OCI-LY7 (cell line): ENCODE measurements around the gene CERS4. TPM values are rescaled to one million over a fixed set of nuclear protein-coding genes. Genes with fewer than 3 reads are reported as not detected.

Experiments
- BruUV-seq: library from RNA; stranded (reverse); fragments of 400-500 nt; replicated peaks from 2 replicates; lab custom pipeline; 2021; lab: Mats Ljungman, UMichigan
- CTCF ChIA-PET: fragments of 300-600 bp; sonication (Branson Sonifier 250); formaldehyde crosslinking; loops from one replicate; lab custom pipeline; 2022; ENCODE audit warnings: antibody characterized with exemption; ENCODE audit not compliant: unreplicated experiment; lab: Charles Lee
- POLR2A ChIA-PET: fragments of 300-600 bp; sonication (Branson Sonifier 250); formaldehyde crosslinking; loops from one replicate; lab custom pipeline; 2022; ENCODE audit warnings: antibody characterized with exemption; lab: Charles Lee
- DNase-seq: peaks from one replicate; pipeline ENCODE4 v3.0.0-alpha.2; 2015; ENCODE audit warnings: low spot score
- H2AFZ ChIP-seq: fragments of 200-600 bp; sonication (generic), shearing (Covaris generic); 2 replicates; pipeline ENCODE4 v1.6.1; 2014; ENCODE audit warnings: mild to moderate bottlenecking, antibody characterized with exemption, low read length, moderate library complexity
- H3K27ac ChIP-seq: fragments of 200-600 bp; sonication (generic); 2 replicates; pipeline ENCODE4 v1.5.1; 2014; ENCODE audit warnings: mixed run types, low read depth, mild to moderate bottlenecking, moderate library complexity, low read length, inconsistent platforms; ENCODE audit not compliant: poor library complexity, severe bottlenecking
- H3K36me3 ChIP-seq: fragments of 200-600 bp; sonication (generic); 2 replicates; pipeline ENCODE4 v1.6.1; 2014; ENCODE audit warnings: mild to moderate bottlenecking, antibody characterized with exemption, low read length, moderate library complexity, mixed read lengths; ENCODE audit not compliant: insufficient read depth
- H3K4me1 ChIP-seq: fragments of 200-600 bp; sonication (generic); 2 replicates; pipeline ENCODE4 v1.5.1; 2014; ENCODE audit warnings: mild to moderate bottlenecking, low read length; ENCODE audit not compliant: insufficient read depth, poor library complexity, severe bottlenecking
- H3K4me2 ChIP-seq: fragments of 200-600 bp; sonication (generic); 2 replicates; pipeline ENCODE4 v1.6.1; 2014; ENCODE audit warnings: mild to moderate bottlenecking, low read length
- H3K4me3 ChIP-seq: fragments of 200-600 bp; sonication (generic); 2 replicates; pipeline ENCODE4 v1.5.1; 2014; ENCODE audit warnings: mild to moderate bottlenecking, low read depth, low read length; ENCODE audit not compliant: poor library complexity, severe bottlenecking
- H3K79me2 ChIP-seq: fragments of 200-600 bp; sonication (generic); 2 replicates; pipeline ENCODE4 v1.6.1; 2016; ENCODE audit warnings: low read depth, mild to moderate bottlenecking, low read length, moderate library complexity, mixed read lengths; ENCODE audit not compliant: insufficient read depth
- H3K9me2 ChIP-seq: fragments of 200-600 bp; sonication (generic); 2 replicates; pipeline ENCODE4 v1.6.1; 2016; ENCODE audit warnings: mild to moderate bottlenecking, low read length, mixed read lengths; ENCODE audit not compliant: insufficient read depth
- H3K9me3 ChIP-seq: fragments of 200-600 bp; sonication (generic); 2 replicates; pipeline ENCODE4 v1.6.1; 2014; ENCODE audit warnings: mild to moderate bottlenecking, mixed run types, low read length, mixed read lengths
- H4K20me1 ChIP-seq: fragments of 200-600 bp; sonication (generic); 2 replicates; pipeline ENCODE4 v1.6.1; 2014; ENCODE audit warnings: mild to moderate bottlenecking, antibody characterized with exemption, low read length, moderate library complexity, mixed read lengths; ENCODE audit not compliant: insufficient read depth
- CTCF ChIP-seq: fragments of 200-600 bp; sonication (generic); conservative IDR thresholded peaks from 2 replicates; pipeline ENCODE4 v1.5.1; 2014; ENCODE audit warnings: mild to moderate bottlenecking, antibody characterized with exemption, low read length, moderate library complexity, mixed read lengths
- EZH2phosphoT487 ChIP-seq: fragments of 200-600 bp; sonication (generic); IDR thresholded peaks from 2 replicates; pipeline ENCODE4 v1.6.1; 2018; ENCODE audit warnings: low read depth, borderline replicate concordance, mild to moderate bottlenecking, mixed run types, antibody characterized with exemption, low read length, moderate library complexity, mixed read lengths
- intact Hi-C: fragments of 100-400 bp; cut with micrococcal nuclease; formaldehyde crosslinking; loops from one replicate; pipeline ENCODE4 v1.10.0; 2022; ENCODE audit not compliant: unreplicated experiment
- total RNA-seq, 2 experiments: library from RNA; depleted of rRNA in 1 of 2; stranded (reverse); fragments of >200 nt in 1 of 2; shearing (Covaris generic) in 1 of 2; gene quantifications; 2 replicates each; pipeline ENCODE4 v1.2.3, GENCODE V29; 2014 to 2022

CERS4 gene
- total RNA-seq, 2 experiments from 2014 or later, result 36.8 to 54.9 TPM

- POLR2A ChIA-PET, result interaction anchor here (1.7 kb wide), 1 partner anchor 10 kb away, joined by 4 read pairs; no protein-coding TSS in a partner anchor
Measured at GRCh38 chr19:8185343-8186068, 23.7 kb upstream of the CERS4 start.

GRCh38 chr19:8192221-8192820 is 16.8 kb upstream of the CERS4 start:
- Histone ChIP-seq H3K4me2 (peak overlapping the region; percentile 63), H3K36me3 (no peaks in the 10 kb centered on the region), H3K4me3 (peak overlapping the region; percentile 50), H2AFZ (peak overlapping the region; percentile 18; the same call in 1 of the 2 replicates), H3K4me1 (peaks cover 69% of the 10 kb centered on the region), H3K9me3 (no peaks in the 10 kb centered on the region), H3K79me2 (no peaks in the 10 kb centered on the region), H3K9me2 (no peaks in the 10 kb centered on the region), H3K27ac (peak overlapping the region; percentile 95), H4K20me1 (no peaks in the 10 kb centered on the region)
- no peak for TF ChIP-seq CTCF
- no peak for TF ChIP-seq EZH2phosphoT487
- CTCF ChIA-PET, result interaction anchor here (0.8 kb wide), 1 partner anchor 52 kb away, joined by 3 read pairs; no protein-coding TSS in a partner anchor
- POLR2A ChIA-PET, result interaction anchor here (0.7 to 1.3 kb wide), 3 partner anchors 13 to 61 kb away, joined by 3 to 4 read pairs (median 3); no protein-coding TSS in a partner anchor
- peak; percentile 53 for DNase-seq
- no TSS peak for BruUV-seq
- intact Hi-C loops, result loop anchor here (5.0 kb wide), 1 partner anchor 35 kb away; no protein-coding TSS in a partner anchor

More at GRCh38 chr19:8185343-8186068, 23.7 kb upstream of the CERS4 start:
- no peaks in the 10 kb centered on the region for H3K9me3 ChIP-seq
- H3K27ac ChIP-seq, result no peak overlapping the region
- TF ChIP-seq CTCF (no peak), EZH2phosphoT487 (no peak)
- CTCF ChIA-PET, result no interaction called here
- no peak overlapping the region for H2AFZ ChIP-seq
- H3K36me3 ChIP-seq, result no peaks in the 10 kb centered on the region
- no peaks in the 10 kb centered on the region for H4K20me1 ChIP-seq
- intact Hi-C loops, result no loop called here
- H3K9me2 ChIP-seq, result no peaks in the 10 kb centered on the region
- H3K4me1 ChIP-seq, result peaks cover 17% of the 10 kb centered on the region
- H3K79me2 ChIP-seq, result no peaks in the 10 kb centered on the region
- DNase-seq, result no peak
- H3K4me2 ChIP-seq, result no peak overlapping the region
- BruUV-seq, result no TSS peak
- no peak overlapping the region for H3K4me3 ChIP-seq
